ENCODE results near the gene CYP4A22. TPM values are rescaled to one million over a fixed set of nuclear protein-coding genes. Genes with fewer than 3 reads are reported as not detected.
A peak's percentile ranks its signal among the peaks of the same experiment; 100 is the strongest.
"Not testable (repeated sequence)": the region's sequence is repeated elsewhere in the genome, so short reads cannot be mapped to it uniquely, and the experiment has no call there.

The CYP4A22 gene
- total RNA-seq, 1 experiment from 2014 or later: not detected

DNA sequence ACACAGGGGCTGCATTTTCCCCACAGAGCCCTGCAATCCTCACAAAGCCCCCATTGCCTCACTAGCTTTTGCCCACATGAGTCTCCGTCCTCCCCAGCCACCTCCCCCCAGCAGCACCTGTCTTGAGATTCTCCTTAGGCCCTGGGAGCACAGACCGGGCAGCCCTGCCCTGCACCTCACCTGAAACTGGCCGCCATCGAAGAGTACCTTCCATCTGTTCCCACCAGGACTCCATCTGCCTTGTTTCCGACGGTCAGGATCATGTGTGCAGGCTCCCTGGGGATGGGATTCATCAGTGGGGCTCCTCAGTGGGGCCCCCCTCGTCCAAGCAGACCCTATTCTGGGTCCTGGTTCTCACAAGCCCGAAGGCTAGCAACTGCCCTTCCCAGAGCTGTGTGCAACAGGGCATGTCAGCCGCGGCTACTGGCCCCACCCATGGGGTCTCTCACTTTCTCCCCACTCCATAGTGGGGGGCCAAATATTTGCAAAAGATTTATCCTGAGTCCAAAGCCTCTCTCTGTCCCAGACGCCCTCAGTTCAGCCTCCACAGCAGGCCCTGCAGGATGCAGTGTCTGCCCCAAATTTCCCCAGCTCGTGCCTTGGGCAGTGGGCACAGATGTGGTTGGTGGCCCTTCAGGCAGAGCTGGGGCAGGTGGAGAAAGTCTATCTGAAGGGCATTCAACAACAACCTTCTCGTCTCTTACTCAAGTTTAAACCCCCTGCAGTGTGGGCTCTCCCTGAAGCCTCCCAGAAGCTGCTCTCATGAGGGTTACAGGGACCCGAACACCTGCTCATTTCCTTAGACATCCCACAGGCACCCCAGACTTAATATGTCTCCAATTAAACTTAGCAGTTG lies 47.8 kb downstream of the CYP4A22 start:
- DNase-seq (ENCODE audit: low read depth): no peak

- DNase-seq (ENCODE audit: low read depth): no peak
These were observed 49.3 kb downstream of the CYP4A22 start for GRCh38 chr1:47186267-47187185.

GRCh38 chr1:47187231-47187925 lies 50.1 kb downstream of the CYP4A22 start:
- DNase-seq (ENCODE audit: low read depth): no peak

DNA sequence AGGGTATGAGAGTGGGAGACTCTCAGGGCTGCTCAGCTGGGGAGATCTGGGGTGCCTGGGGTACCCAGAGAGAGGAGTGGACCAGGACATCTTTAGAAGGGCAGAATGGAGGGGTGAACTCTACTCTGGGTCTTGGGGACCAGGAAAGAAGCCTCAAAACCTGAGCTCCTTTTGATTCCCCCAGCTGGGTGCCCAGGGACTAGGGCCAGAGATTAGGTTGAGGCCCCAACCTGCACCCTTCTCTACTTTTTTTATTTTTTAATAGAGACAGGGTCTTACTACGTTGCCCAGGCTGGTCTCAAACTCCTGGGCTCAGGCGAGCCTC lies 50.6 kb downstream of the CYP4A22 start:
- DNase-seq (ENCODE audit: low read depth): no peak

- DNase-seq (ENCODE audit: low read depth): no peak
These were observed 51.8 kb downstream of the CYP4A22 start for GRCh38 chr1:47188791-47189785.

DNA sequence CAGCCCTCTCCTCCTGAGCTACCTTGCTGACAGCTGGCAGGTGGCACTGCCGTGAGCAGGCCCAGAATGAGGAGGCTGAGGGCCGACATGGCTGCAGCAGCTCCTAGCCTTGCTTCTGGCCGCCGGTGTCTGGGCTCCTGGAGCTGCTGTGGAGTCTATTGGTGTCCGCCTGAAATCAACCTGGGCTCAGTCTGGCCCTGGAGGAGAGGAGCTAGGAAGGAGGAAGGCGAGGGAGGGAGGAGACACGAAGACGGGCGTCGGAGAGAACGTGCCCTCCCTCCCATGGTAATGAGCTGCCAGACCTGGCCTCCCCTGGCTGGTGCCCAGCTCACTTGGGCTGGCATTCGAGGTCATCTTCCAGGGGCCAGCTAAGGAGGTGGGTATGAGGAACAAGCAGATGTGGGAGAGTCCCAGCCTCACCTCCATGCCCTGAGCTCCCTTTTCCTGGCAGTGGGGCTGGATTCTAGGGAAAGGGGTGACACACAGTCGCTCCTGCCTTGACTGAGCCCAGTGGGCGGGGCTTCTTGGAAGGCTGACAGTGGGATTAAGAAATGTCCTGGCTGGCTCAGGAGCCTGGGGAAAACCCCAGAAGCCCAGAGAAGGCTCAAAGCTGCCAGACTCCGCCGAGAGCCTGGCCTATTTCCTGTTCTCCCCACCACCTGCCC lies 52.7 kb downstream of the CYP4A22 start, which contains the start of gene PDZK1IP1:
Gene PDZK1IP1, minus strand, starts transcription at position 193 of the 665 bp plus-strand sequence. Its CDS starts 104 bp downstream, at position 89.
- peak; percentile 56 for DNase-seq (ENCODE audit: low read depth)

- no peak for DNase-seq (ENCODE audit: low read depth)
These were observed 53.2 kb downstream of the CYP4A22 start for GRCh38 chr1:47190509-47190855.

DNA sequence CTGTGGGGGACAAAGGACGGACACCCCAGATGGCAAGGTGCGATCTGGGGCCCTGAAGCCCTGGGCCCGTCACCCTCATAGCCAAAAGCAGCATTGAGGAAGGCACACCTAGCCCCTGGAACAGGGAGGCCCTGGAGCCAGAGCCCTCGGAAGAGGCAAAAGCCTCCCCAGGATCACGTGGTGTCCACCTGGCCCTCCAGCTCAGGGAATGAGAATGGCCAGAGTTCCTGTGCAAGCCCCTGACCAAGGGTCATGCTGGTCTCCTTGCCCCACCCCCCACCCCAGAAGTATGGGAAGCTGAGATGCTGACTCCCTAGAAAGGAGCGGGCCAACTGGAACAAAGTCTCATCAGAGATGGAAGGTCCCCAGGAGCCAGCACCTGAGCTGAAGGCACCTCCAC lies 53.6 kb downstream of the CYP4A22 start:
- no peak for DNase-seq (ENCODE audit: low read depth)

- no peak for DNase-seq (ENCODE audit: low read depth)
These were observed 54.8 kb downstream of the CYP4A22 start for GRCh38 chr1:47191940-47192457.

GRCh38 chr1:47192458-47193384 lies 55.5 kb downstream of the CYP4A22 start:
- DNase-seq (ENCODE audit: low read depth): peak; percentile 59

DNA sequence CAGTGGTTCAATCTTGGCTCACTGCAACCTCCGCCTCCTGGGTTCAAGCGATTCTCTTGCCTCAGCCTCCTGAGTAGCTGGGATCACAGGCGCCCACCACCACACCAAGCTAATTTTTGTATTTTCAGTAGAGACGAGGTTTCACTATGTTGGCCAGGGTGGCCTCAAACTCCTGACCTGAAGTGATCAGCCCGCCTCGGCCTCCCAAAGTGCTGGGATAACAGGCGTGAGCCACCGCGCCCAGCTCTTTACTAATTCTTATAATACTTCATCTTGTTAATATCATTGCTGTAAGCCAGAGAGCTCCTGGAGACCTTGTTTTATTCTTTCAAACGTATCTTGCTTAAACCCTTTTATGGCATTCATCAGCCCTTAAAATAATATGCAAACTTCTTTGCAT lies 56.3 kb downstream of the CYP4A22 start:
- not testable (repeated sequence) for DNase-seq (ENCODE audit: low read depth)

- DNase-seq (ENCODE audit: low read depth): no peak
These were observed 57.1 kb downstream of the CYP4A22 start for GRCh38 chr1:47194311-47194710.

- not testable (repeated sequence) for DNase-seq (ENCODE audit: low read depth)
These were observed 58.7 kb downstream of the CYP4A22 start for GRCh38 chr1:47195981-47196380.

GRCh38 chr1:47196622-47197021 lies 59.4 kb downstream of the CYP4A22 start:
- no peak for DNase-seq (ENCODE audit: low read depth)

DNA sequence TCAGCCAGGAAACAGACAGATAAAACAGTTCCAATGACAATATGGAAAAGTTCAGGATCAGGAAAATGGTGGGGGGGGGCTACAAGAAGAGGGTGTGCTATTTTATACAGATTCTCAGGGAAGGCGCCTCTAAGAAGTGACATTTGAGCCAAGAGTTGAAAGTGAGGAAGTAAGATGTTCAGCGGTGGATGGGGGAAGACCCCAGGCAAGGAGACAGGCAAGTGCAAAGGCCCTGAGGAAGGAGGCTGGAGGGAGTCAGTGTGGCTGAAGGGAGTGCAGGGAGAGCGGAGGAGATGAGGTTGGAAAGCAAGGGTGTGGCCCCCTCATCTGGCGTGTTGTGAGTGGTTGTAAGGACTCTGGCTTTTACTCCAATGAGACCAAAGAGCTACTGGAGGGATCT lies 61.0 kb downstream of the CYP4A22 start:
- DNase-seq (ENCODE audit: low read depth): no peak
